Activated T-helper 17 cell treated with anti-CD3 and anti-CD28 coated beads, Interleukin-2, amount 50 U/mL, for 72 hours (primary cell): ENCODE data around the gene CLIC6. TPM values are rescaled to one million over a fixed set of nuclear protein-coding genes. Genes with fewer than 3 reads are reported as not detected.
A peak's percentile ranks its signal among the peaks of the same experiment; 100 is the strongest.

Source experiments
- ATAC-seq: fragments of 150-1000 bp; cut with Tn5 transposase; replicated peaks from 2 replicates; pipeline ENCODE4 v1.10.0; 2021; ENCODE audit warnings: mild to moderate bottlenecking, moderate library complexity
- H3K27ac Mint-ChIP-seq: one replicate; pipeline ENCODE4 v1.8.0; 2022; ENCODE audit warnings: mixed read lengths
- H3K27me3 Mint-ChIP-seq: one replicate; pipeline ENCODE4 v1.8.0; 2022; ENCODE audit warnings: mixed read lengths
- H3K36me3 Mint-ChIP-seq: one replicate; pipeline ENCODE4 v1.8.0; 2022; ENCODE audit warnings: low read depth, mild to moderate bottlenecking, mixed read lengths
- H3K4me1 Mint-ChIP-seq: one replicate; pipeline ENCODE4 v1.8.0; 2022; ENCODE audit warnings: mixed read lengths
- H3K4me3 Mint-ChIP-seq: one replicate; pipeline ENCODE4 v1.8.0; 2022; ENCODE audit warnings: mild to moderate bottlenecking, mixed read lengths
- H3K9me3 Mint-ChIP-seq: one replicate; pipeline ENCODE4 v1.8.0; 2022; ENCODE audit warnings: mixed read lengths
- total RNA-seq, 2 donors: library from RNA; stranded (reverse); gene quantifications; one replicate each; pipeline ENCODE4 v1.2.3, GENCODE V29; 2022

The CLIC6 gene
- total RNA-seq, 2 donors from 2014 or later = 0.11 to 0.13 TPM

- Mint-ChIP-seq H3K27ac (no peak overlapping the region), H3K36me3 (no peaks in the 10 kb centered on the region)
- no peak for ATAC-seq
Measured at GRCh38 chr21:34671462-34671861, 2.7 kb downstream of the CLIC6 start.

GRCh38 chr21:34671891-34672290 lies 3.1 kb downstream of the CLIC6 start:
- ATAC-seq = no peak
- no peaks in the 10 kb centered on the region for H3K4me1 Mint-ChIP-seq
- no peak overlapping the region for H3K27ac Mint-ChIP-seq
- peaks cover 45% of the 10 kb centered on the region for H3K27me3 Mint-ChIP-seq
- no peaks in the 10 kb centered on the region for H3K9me3 Mint-ChIP-seq
- H3K36me3 Mint-ChIP-seq = no peaks in the 10 kb centered on the region
- H3K4me3 Mint-ChIP-seq = no peak overlapping the region

More at GRCh38 chr21:34671462-34671861, 2.7 kb downstream of the CLIC6 start:
- no peaks in the 10 kb centered on the region for H3K4me1 Mint-ChIP-seq
- peak overlapping the region; percentile 27 for H3K4me3 Mint-ChIP-seq
- H3K9me3 Mint-ChIP-seq = no peaks in the 10 kb centered on the region
- H3K27me3 Mint-ChIP-seq = peaks cover 41% of the 10 kb centered on the region

DNA sequence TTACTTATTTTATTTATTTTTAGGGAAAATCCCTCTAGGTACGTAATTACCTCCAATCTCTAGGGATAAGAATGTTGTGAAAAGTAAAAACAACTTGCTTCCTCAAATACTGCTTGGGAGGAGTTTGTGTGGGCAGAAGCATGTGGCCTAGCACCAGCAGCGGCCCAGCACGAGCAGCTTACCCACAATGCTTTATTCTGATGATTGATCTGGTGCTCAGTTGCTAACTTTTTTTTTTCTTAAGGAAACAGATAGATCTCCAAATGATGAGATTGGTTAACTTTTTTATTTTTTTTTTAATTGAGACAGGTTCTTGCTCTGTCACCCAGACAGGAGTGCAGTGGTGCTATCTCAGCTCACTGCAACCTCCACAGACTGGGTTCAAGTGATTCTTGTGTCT lies 4.2 kb downstream of the CLIC6 start:
- Mint-ChIP-seq H3K4me1 (no peaks in the 10 kb centered on the region), H3K27ac (no peak overlapping the region), H3K27me3 (peaks cover 47% of the 10 kb centered on the region), H3K36me3 (no peaks in the 10 kb centered on the region), H3K4me3 (no peak overlapping the region), H3K9me3 (no peaks in the 10 kb centered on the region)
- no peak for ATAC-seq

DNA sequence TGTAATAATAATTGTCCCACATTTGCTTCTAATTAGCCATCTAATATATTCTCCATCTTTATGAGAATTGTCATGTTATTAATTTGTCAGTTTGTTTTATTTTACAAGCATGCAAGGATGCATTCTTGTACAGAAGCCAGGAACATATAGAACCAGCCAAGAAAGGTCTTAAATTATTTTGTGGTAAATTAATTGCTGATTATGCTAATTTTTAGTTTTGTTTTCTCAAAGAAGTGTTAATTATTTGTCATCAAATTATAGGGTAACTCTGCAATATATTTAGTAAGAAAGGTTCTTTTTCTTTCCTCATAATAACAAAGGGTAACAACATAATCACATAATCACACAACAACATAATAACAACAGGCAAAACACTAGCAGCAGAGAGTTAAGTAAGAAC lies 5.7 kb downstream of the CLIC6 start:
- Mint-ChIP-seq H3K27ac (no peak overlapping the region), H3K27me3 (peaks cover 45% of the 10 kb centered on the region), H3K36me3 (no peaks in the 10 kb centered on the region), H3K9me3 (no peaks in the 10 kb centered on the region), H3K4me3 (no peak overlapping the region), H3K4me1 (no peaks in the 10 kb centered on the region)
- ATAC-seq = no peak

DNA sequence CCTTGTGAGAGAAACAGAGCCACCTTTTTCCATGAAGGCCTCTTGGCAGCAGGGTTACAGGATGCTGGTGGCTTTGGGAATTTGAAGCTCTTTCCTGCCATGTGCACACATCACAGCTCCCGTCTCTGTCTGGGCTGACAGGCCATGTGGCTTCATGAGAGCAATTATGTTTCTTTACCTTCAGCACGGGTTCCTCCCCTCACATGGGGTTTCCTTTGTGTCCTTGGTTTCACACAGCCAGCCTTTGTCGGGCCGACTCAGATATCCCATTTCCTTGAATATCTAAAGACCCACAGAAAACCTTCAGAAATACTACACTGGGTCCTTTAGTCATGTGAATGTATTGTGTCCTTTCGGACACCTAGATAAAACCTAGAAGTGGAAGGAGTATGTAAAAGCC lies 7.1 kb downstream of the CLIC6 start:
- Mint-ChIP-seq H3K9me3 (peaks cover 2% of the 10 kb centered on the region), H3K4me1 (no peaks in the 10 kb centered on the region), H3K4me3 (no peak overlapping the region), H3K27me3 (peaks cover 49% of the 10 kb centered on the region), H3K36me3 (no peaks in the 10 kb centered on the region), H3K27ac (no peak overlapping the region)
- no peak for ATAC-seq

- Mint-ChIP-seq H3K27ac (no peak overlapping the region), H3K9me3 (peaks cover 8% of the 10 kb centered on the region), H3K27me3 (peaks cover 35% of the 10 kb centered on the region), H3K36me3 (no peaks in the 10 kb centered on the region), H3K4me3 (no peak overlapping the region), H3K4me1 (no peaks in the 10 kb centered on the region)
- ATAC-seq = no peak
Measured at GRCh38 chr21:34679051-34679450, 10.3 kb downstream of the CLIC6 start.

DNA sequence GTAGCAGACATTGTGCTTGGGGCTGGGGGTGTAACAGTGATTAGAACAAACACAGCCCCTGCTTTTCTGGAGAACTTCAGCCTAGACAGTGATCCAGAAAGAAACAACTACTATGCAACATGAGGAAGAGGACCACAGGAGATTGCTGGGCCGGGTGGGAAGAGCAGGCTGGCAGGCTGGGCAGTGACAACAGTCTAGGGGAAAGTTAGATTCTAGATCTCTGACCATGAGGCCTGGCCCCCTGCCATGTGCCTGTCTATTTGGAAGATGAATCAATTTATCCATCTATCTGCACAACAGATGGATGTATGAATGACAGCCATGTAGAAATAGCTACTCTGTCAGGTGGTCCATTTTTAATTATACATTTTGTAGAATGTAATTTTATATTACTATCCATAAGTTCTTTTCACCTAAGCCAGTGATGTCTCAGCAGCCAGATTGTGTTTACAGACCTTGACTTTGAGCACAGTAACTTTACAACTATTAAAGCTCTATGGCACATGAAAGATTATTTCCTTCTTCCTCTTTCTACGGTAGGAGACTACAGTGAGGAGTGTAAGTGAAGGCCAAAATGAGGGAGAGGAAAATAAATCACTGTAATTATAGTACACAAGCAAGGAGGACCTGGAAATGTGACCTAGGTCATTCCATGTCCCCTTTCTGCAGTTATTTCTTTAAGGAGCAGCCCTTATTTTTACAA lies 15.5 kb downstream of the CLIC6 start:
- Mint-ChIP-seq H3K4me1 (no peaks in the 10 kb centered on the region), H3K9me3 (peaks cover 8% of the 10 kb centered on the region), H3K27me3 (peaks cover 22% of the 10 kb centered on the region), H3K4me3 (no peak overlapping the region), H3K36me3 (no peaks in the 10 kb centered on the region), H3K27ac (no peak overlapping the region)
- ATAC-seq = no peak

DNA sequence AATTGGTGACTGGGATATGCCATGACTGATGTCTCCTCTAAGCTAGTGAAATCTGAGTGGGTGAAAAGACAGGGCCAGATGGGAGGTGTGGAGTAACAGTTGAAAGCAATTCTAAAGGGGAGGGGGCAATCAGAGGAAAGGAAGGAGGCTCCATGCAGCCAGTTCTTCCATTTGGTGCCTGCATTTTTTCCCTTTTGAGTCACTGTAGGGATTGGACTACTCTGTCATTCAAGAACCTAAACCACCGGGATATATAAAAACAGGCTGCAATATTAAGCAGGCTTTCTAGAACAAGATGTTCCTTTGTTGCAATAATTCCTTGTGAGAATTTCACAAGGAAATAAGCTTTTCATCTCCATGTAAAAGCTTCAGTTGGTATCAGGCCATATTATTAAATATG lies 18.3 kb downstream of the CLIC6 start:
- ATAC-seq = no peak
- H3K9me3 Mint-ChIP-seq = no peaks in the 10 kb centered on the region
- no peaks in the 10 kb centered on the region for H3K4me1 Mint-ChIP-seq
- no peak overlapping the region for H3K4me3 Mint-ChIP-seq
- peaks cover 30% of the 10 kb centered on the region for H3K27me3 Mint-ChIP-seq
- no peak overlapping the region for H3K27ac Mint-ChIP-seq
- no peaks in the 10 kb centered on the region for H3K36me3 Mint-ChIP-seq

- Mint-ChIP-seq H3K27ac (no peak overlapping the region), H3K36me3 (no peaks in the 10 kb centered on the region), H3K27me3 (peaks cover 35% of the 10 kb centered on the region), H3K4me3 (no peak overlapping the region), H3K9me3 (no peaks in the 10 kb centered on the region), H3K4me1 (no peaks in the 10 kb centered on the region)
- no peak for ATAC-seq
Measured at GRCh38 chr21:34687745-34688144, 19.0 kb downstream of the CLIC6 start.

DNA sequence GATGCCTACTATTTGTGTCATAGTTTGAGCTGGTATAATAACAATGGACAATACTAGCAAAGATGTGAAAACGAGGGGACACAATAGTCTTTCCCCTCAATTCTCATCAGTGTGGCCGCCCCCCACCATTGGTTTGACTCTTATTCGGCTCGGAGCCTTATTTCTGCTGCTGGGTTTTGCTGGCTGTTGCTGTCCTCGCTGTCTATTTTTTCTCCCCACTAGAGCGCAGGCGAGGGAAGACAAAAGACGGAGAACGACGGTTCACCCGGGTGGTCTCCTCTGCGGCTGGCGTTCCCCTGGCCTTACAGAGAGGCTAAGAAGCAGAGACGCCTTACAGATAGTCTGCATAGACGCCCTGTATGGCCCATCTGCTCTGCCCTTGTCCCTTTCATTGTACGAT lies 19.4 kb downstream of the CLIC6 start:
- H3K27ac Mint-ChIP-seq = no peak overlapping the region
- no peaks in the 10 kb centered on the region for H3K4me1 Mint-ChIP-seq
- no peaks in the 10 kb centered on the region for H3K9me3 Mint-ChIP-seq
- no peak overlapping the region for H3K4me3 Mint-ChIP-seq
- peaks cover 34% of the 10 kb centered on the region for H3K27me3 Mint-ChIP-seq
- no peaks in the 10 kb centered on the region for H3K36me3 Mint-ChIP-seq
- ATAC-seq = no peak

DNA sequence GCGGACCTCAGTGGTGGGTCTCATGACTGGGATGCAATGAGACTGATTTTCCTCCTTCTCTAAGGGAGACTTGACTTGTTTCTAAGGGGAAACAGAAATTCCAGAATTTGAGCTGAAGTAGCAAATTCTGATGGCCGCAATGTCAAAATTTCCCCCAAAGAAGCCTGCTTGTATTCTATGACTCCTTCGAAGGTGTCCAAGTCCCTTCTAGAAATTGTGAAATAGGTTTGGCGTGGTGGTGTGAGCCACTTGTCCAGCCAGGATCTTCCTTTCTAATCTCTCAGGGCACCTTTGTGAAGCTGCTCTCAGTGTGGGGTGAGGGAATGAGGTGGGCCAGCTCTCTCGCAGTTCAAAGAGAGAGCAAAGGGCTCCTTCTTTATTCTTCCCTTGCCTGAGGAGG lies 19.9 kb downstream of the CLIC6 start:
- H3K27ac Mint-ChIP-seq = no peak overlapping the region
- no peaks in the 10 kb centered on the region for H3K36me3 Mint-ChIP-seq
- H3K9me3 Mint-ChIP-seq = no peaks in the 10 kb centered on the region
- peaks cover 29% of the 10 kb centered on the region for H3K27me3 Mint-ChIP-seq
- ATAC-seq = no peak
- H3K4me1 Mint-ChIP-seq = no peaks in the 10 kb centered on the region
- no peak overlapping the region for H3K4me3 Mint-ChIP-seq

GRCh38 chr21:34690041-34690792 lies 21.4 kb downstream of the CLIC6 start:
- Mint-ChIP-seq H3K9me3 (no peaks in the 10 kb centered on the region), H3K27ac (no peak overlapping the region), H3K36me3 (no peaks in the 10 kb centered on the region), H3K4me1 (no peaks in the 10 kb centered on the region), H3K4me3 (no peak overlapping the region), H3K27me3 (peaks cover 33% of the 10 kb centered on the region)
- ATAC-seq = no peak

- Mint-ChIP-seq H3K27me3 (peaks cover 33% of the 10 kb centered on the region), H3K4me3 (no peak overlapping the region), H3K36me3 (no peaks in the 10 kb centered on the region), H3K9me3 (no peaks in the 10 kb centered on the region), H3K27ac (no peak overlapping the region), H3K4me1 (no peaks in the 10 kb centered on the region)
- no peak for ATAC-seq
Measured at GRCh38 chr21:34690793-34691175, 22.0 kb downstream of the CLIC6 start.

DNA sequence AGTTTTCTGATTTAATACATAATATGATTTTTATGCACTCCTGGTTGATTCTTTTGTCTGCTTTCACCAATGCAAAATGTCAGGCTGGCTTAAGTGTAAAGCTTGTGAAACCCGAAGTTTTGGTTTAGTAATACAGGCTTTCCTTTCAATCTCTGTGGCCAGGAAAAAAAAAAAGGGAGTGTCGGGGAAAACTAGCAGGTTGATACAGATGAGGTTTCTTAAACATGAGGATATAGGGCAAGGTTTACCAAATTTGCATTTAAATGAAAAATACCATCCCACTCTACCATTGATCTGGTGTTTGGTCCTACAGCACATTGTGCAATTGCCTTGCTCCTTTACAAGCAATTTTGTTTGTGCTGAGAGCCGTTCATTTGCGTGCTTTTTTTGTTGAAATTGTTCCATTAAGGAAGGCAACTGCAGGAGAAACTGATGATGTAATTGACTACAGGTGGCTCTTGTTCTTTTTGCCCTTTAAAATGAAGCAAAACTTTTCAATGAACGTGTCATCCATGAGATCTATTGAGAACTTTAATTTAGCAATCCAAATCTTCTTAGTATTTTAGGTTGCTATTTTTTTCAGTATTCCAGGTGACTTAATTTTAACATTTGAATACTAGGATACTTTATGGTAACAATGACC lies 22.7 kb downstream of the CLIC6 start:
- Mint-ChIP-seq H3K4me3 (no peak overlapping the region), H3K4me1 (no peaks in the 10 kb centered on the region), H3K9me3 (no peaks in the 10 kb centered on the region), H3K27ac (no peak overlapping the region), H3K27me3 (peaks cover 33% of the 10 kb centered on the region), H3K36me3 (no peaks in the 10 kb centered on the region)
- no peak for ATAC-seq

- ATAC-seq = no peak
- no peaks in the 10 kb centered on the region for H3K9me3 Mint-ChIP-seq
Measured at GRCh38 chr21:34692458-34693020, 23.7 kb downstream of the CLIC6 start.

More at GRCh38 chr21:34692458-34693020, 23.7 kb downstream of the CLIC6 start:
- H3K27me3 Mint-ChIP-seq = peaks cover 29% of the 10 kb centered on the region
- no peak overlapping the region for H3K4me3 Mint-ChIP-seq
- no peak overlapping the region for H3K27ac Mint-ChIP-seq
- no peaks in the 10 kb centered on the region for H3K36me3 Mint-ChIP-seq
- H3K4me1 Mint-ChIP-seq = no peaks in the 10 kb centered on the region
